ENCODE measurements around the gene CAT.

DNA sequence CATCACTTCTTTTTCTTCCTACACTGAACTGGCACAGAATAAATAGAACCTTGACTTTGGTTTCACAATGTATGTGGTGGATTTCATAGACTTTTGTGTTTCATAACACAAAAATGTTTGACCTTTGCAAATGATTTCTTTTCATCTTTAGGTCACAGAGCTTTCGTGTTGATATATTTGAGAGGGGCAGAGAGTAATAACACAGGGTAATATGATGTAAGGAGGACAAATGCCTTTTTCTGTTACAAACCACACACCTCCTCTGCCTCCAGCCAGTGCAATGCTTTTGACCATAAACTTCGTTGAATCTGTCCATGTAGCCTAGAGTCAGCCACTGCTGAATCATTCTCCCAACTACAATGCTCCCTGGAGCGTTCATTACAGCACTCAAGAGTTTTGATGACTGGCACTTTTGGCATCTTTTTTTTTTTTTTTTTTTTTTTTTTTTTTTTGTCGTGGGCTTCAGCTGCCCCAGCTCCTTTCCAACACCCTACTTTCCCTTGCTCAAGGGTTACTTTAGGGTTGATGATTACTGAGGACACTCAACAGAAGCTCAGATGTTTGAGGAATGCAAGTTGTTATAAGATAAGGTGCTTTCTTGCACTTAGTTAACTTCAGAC lies 11.4 kb upstream of the CAT start:
- TF ChIP-seq, protein P1, sequence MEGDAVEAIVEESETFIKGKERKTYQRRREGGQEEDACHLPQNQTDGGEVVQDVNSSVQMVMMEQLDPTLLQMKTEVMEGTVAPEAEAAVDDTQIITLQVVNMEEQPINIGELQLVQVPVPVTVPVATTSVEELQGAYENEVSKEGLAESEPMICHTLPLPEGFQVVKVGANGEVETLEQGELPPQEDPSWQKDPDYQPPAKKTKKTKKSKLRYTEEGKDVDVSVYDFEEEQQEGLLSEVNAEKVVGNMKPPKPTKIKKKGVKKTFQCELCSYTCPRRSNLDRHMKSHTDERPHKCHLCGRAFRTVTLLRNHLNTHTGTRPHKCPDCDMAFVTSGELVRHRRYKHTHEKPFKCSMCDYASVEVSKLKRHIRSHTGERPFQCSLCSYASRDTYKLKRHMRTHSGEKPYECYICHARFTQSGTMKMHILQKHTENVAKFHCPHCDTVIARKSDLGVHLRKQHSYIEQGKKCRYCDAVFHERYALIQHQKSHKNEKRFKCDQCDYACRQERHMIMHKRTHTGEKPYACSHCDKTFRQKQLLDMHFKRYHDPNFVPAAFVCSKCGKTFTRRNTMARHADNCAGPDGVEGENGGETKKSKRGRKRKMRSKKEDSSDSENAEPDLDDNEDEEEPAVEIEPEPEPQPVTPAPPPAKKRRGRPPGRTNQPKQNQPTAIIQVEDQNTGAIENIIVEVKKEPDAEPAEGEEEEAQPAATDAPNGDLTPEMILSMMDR (conservative IDR thresholded peaks at IDR 0.05): no peak
- TF ChIP-seq ZFX (IDR thresholded peaks at IDR 0.05): no peak
